ENCODE data around the gene C1orf159. TPM values are rescaled to one million over a fixed set of nuclear protein-coding genes. Genes with fewer than 3 reads are reported as not detected.

Gene C1orf159
- polyA plus RNA-seq, 1 donor from 2014 or later, result 31.5 TPM

- Histone ChIP-seq H3K9me2 (ENCODE audit: insufficient read depth, low read length) (no peaks in the 10 kb centered on the region), H3K79me2 (replicated peaks; ENCODE audit: insufficient read depth, low read length) (no peaks in the 10 kb centered on the region), H2AFZ (ENCODE audit: low read depth, low read length) (no peak overlapping the region), H3K27me3 (ENCODE audit: insufficient read depth, low read depth, low read length) (no peaks in the 10 kb centered on the region), H3K27ac (ENCODE audit: low read length) (no peak overlapping the region), H4K20me1 (ENCODE audit: insufficient read depth) (no peaks in the 10 kb centered on the region), H3F3A (ENCODE audit: insufficient read depth, low read length, poor library complexity, severe bottlenecking) (no peaks in the 10 kb centered on the region), H3K9ac (ENCODE audit: low read length) (no peak overlapping the region), H3K36me3 (ENCODE audit: insufficient read depth, low read length) (no peaks in the 10 kb centered on the region), H3K4me2 (ENCODE audit: low read length) (no peak overlapping the region), H3K9me3 (ENCODE audit: low read length) (no peaks in the 10 kb centered on the region), H3K4me3 (ENCODE audit: low read length) (no peak overlapping the region)
- TF ChIP-seq EZH2 (IDR thresholded peaks at IDR 0.05; ENCODE audit: borderline replicate concordance, insufficient read depth, low read length, poor library complexity, severe bottlenecking) (no peak), EP300 (conservative IDR thresholded peaks at IDR 0.05; ENCODE audit: poor library complexity, severe bottlenecking) (no peak)
Observed at GRCh38 chr1:1092894-1093609, 22.8 kb downstream of the C1orf159 start.

DNA sequence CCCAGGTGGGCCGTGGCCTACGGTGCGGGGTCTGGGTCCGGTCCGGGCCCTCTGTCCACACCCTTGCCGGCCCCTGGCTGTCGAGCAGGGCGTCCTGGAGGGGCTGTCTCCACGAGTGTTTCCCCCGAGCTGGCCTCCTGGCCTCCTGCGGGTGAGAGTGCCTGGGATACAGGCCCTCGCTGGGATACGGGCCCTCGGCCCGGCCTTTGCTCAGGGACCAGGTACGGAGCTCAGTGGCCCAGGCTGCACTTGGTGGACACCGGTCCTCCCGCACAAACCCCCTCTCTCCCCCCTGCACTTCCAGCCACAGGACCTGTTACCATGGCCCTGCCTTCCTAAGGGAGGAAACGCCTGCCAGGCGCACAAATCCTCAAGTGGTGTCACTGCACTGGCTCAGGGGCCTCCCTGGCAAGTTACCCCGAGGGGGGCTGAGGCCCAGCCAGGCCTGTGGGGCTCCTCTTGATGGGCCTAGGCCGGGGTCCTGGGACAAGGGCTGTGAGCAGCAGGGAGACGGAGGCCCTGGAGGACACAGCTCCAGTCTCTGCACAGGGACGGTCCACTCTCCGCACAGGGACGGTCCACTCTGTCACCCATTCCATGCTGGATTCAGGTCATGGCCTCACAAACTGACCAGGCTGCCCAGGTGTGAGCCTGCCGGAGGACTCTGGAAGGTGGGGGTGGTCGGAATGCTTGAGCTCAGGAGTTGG is 23.6 kb downstream of the C1orf159 start:
- Histone ChIP-seq H3K27me3 (ENCODE audit: insufficient read depth, low read depth, low read length) (no peaks in the 10 kb centered on the region), H3K9me2 (ENCODE audit: insufficient read depth, low read length) (no peaks in the 10 kb centered on the region), H3F3A (ENCODE audit: insufficient read depth, low read length, poor library complexity, severe bottlenecking) (no peaks in the 10 kb centered on the region), H3K27ac (ENCODE audit: low read length) (no peak overlapping the region), H3K79me2 (replicated peaks; ENCODE audit: insufficient read depth, low read length) (no peaks in the 10 kb centered on the region), H4K20me1 (ENCODE audit: insufficient read depth) (no peaks in the 10 kb centered on the region), H3K9ac (ENCODE audit: low read length) (no peak overlapping the region), H3K4me3 (ENCODE audit: low read length) (no peak overlapping the region), H3K9me3 (ENCODE audit: low read length) (no peaks in the 10 kb centered on the region), H3K4me2 (ENCODE audit: low read length) (no peak overlapping the region), H3K36me3 (ENCODE audit: insufficient read depth, low read length) (no peaks in the 10 kb centered on the region), H2AFZ (ENCODE audit: low read depth, low read length) (no peak overlapping the region)
- TF ChIP-seq RAD21 (conservative IDR thresholded peaks at IDR 0.05), result no peak
- no peak for TF ChIP-seq EP300 (conservative IDR thresholded peaks at IDR 0.05; ENCODE audit: poor library complexity, severe bottlenecking)
- TF ChIP-seq, protein P1, sequence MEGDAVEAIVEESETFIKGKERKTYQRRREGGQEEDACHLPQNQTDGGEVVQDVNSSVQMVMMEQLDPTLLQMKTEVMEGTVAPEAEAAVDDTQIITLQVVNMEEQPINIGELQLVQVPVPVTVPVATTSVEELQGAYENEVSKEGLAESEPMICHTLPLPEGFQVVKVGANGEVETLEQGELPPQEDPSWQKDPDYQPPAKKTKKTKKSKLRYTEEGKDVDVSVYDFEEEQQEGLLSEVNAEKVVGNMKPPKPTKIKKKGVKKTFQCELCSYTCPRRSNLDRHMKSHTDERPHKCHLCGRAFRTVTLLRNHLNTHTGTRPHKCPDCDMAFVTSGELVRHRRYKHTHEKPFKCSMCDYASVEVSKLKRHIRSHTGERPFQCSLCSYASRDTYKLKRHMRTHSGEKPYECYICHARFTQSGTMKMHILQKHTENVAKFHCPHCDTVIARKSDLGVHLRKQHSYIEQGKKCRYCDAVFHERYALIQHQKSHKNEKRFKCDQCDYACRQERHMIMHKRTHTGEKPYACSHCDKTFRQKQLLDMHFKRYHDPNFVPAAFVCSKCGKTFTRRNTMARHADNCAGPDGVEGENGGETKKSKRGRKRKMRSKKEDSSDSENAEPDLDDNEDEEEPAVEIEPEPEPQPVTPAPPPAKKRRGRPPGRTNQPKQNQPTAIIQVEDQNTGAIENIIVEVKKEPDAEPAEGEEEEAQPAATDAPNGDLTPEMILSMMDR (IDR thresholded peaks at IDR 0.05; ENCODE audit: poor library complexity, severe bottlenecking), result no peak
- no peak for TF ChIP-seq EZH2 (IDR thresholded peaks at IDR 0.05; ENCODE audit: borderline replicate concordance, insufficient read depth, low read length, poor library complexity, severe bottlenecking)
- no peak for TF ChIP-seq MXI1 (conservative IDR thresholded peaks at IDR 0.05; ENCODE audit: poor library complexity, severe bottlenecking)
- TF ChIP-seq POLR2AphosphoS5 (IDR thresholded peaks at IDR 0.05), result no peak
- TF ChIP-seq TAF1 (IDR thresholded peaks at IDR 0.05; ENCODE audit: low read depth), result no peak
- no peak for TF ChIP-seq REST (IDR thresholded peaks at IDR 0.05; ENCODE audit: borderline replicate concordance)
- TF ChIP-seq SMC3 (conservative IDR thresholded peaks at IDR 0.05; ENCODE audit: poor library complexity), result no peak

All from neural cell (in vitro differentiated cells).